SK-N-SH (cell line): Measurements from ENCODE around the gene MUC22. TPM values are rescaled to one million over a fixed set of nuclear protein-coding genes. Genes with fewer than 3 reads are reported as not detected.

Source experiments
- CTCF ChIA-PET: fragments of 300-600, 350-600 bp; formaldehyde crosslinking; extraction: SDS; loops from one replicate; lab custom pipeline; 2021; lab: Yijun Ruan, JAX
- POLR2A ChIA-PET: fragments of 350-600 bp; sonication (Branson Sonifier 250); formaldehyde crosslinking; extraction: SDS; loops from one replicate; lab custom pipeline; 2020; ENCODE audit warnings: antibody characterized with exemption, inconsistent platforms; lab: Yijun Ruan, JAX
- DNase-seq: peaks from one replicate; pipeline ENCODE4 v3.0.0; 2012
- H2AFZ ChIP-seq: fragments of 200-600 bp; sonication (generic); 2 replicates; pipeline ENCODE4 v1.8.1; 2016; ENCODE audit warnings: antibody characterized with exemption, mild to moderate bottlenecking, low read depth
- H3F3A ChIP-seq: fragments of 200-600 bp; sonication (generic); replicated peaks from 2 replicates; pipeline ENCODE3; 2016; ENCODE audit warnings: antibody characterized with exemption, mild to moderate bottlenecking; ENCODE audit not compliant: insufficient read depth
- H3K27ac ChIP-seq, 2 experiments: fragments of 200-500 bp in 1 of 2; fragments of 200-600 bp in 1 of 2; sonication (Bioruptor generic) in 1 of 2; sonication (generic), shearing (Covaris generic) in 1 of 2; 2 replicates each; pipeline versions ENCODE4 v1.5.1 to v1.6.1; 2014 to 2016; ENCODE audit warnings: low read depth in 2 of 2, inconsistent platforms in 1 of 2, low read length in 1 of 2, mild to moderate bottlenecking in 1 of 2, mixed read lengths in 1 of 2
- H3K27me3 ChIP-seq: fragments of 200-600 bp; sonication (generic), shearing (Covaris generic); 2 replicates; pipeline ENCODE4 v1.6.1; 2016; ENCODE audit warnings: mixed run types; ENCODE audit not compliant: insufficient read depth
- H3K36me3 ChIP-seq, 2 experiments: fragments of 200-500 bp in 1 of 2; fragments of 200-600 bp in 1 of 2; sonication (Bioruptor generic) in 1 of 2; sonication (generic) in 1 of 2; replicated peaks in 1 of 2; 2 replicates each; pipeline versions ENCODE3 to v1.5.1; 2014 to 2016; ENCODE audit warnings: low read length in 1 of 2, mild to moderate bottlenecking in 1 of 2; ENCODE audit not compliant: insufficient read depth in 2 of 2, control insufficient read depth in 1 of 2
- H3K4me1 ChIP-seq, 2 experiments: fragments of 200-500 bp in 1 of 2; fragments of 200-600 bp in 1 of 2; sonication (Bioruptor generic) in 1 of 2; sonication (generic), shearing (Covaris generic) in 1 of 2; 2 replicates each; pipeline versions ENCODE4 v1.5.1 to v1.6.1; 2014 to 2016; ENCODE audit warnings: low read depth in 1 of 2, low read length in 1 of 2, mixed run types in 1 of 2; ENCODE audit not compliant: insufficient read depth in 2 of 2, control insufficient read depth in 1 of 2
- H3K4me2 ChIP-seq: fragments of 200-600 bp; sonication (generic), shearing (Covaris generic); 2 replicates; pipeline ENCODE4 v1.6.1; 2017; ENCODE audit warnings: mixed run types
- H3K4me3 ChIP-seq, 2 experiments: fragments of 200-500 bp in 1 of 2; fragments of 200-600 bp in 1 of 2; sonication (Bioruptor generic) in 1 of 2; sonication (generic), shearing (Covaris generic) in 1 of 2; 2 replicates each; pipeline versions ENCODE4 v1.5.1 to v1.8.1; 2014 to 2016; ENCODE audit warnings: low read depth in 2 of 2, inconsistent platforms in 1 of 2, low read length in 1 of 2, mild to moderate bottlenecking in 1 of 2, mixed read lengths in 1 of 2, moderate library complexity in 1 of 2
- H3K79me2 ChIP-seq: fragments of 200-600 bp; sonication (generic); 2 replicates; pipeline ENCODE4 v1.8.1; 2017; ENCODE audit warnings: mild to moderate bottlenecking; ENCODE audit not compliant: insufficient read depth
- H3K9ac ChIP-seq: fragments of 200-600 bp; sonication (generic); 2 replicates; pipeline ENCODE4 v1.6.1; 2017; ENCODE audit warnings: mixed run types
- H3K9me2 ChIP-seq: fragments of 200-600 bp; sonication (generic); 2 replicates; pipeline ENCODE4 v1.6.1; 2017; ENCODE audit warnings: mixed run types
- H3K9me3 ChIP-seq: fragments of 200-600 bp; sonication (generic); 2 replicates; pipeline ENCODE4 v1.6.1; 2017; ENCODE audit warnings: mixed run types, mild to moderate bottlenecking, moderate library complexity
- H4K20me1 ChIP-seq: fragments of 200-600 bp; sonication (generic); 2 replicates; pipeline ENCODE4 v1.6.1; 2017; ENCODE audit warnings: mild to moderate bottlenecking, mixed run types; ENCODE audit not compliant: insufficient read depth
- CHD2 ChIP-seq: fragments of 150-350 bp; IDR thresholded peaks from 2 replicates; pipeline ENCODE4 v1.6.1; 2018; ENCODE audit warnings: low read length; ENCODE audit not compliant: partially characterized antibody
- ELF1 ChIP-seq: IDR thresholded peaks from 2 replicates; pipeline ENCODE4 v1.4.0; 2012
- FOSL2 ChIP-seq: IDR thresholded peaks from 2 replicates; pipeline ENCODE4 v1.4.0; 2012; ENCODE audit warnings: low read depth, mild to moderate bottlenecking, moderate library complexity, borderline replicate concordance
- FOXM1 ChIP-seq: IDR thresholded peaks from 2 replicates; pipeline ENCODE4 v1.4.0; 2012; ENCODE audit warnings: low read depth, mild to moderate bottlenecking
- JUND ChIP-seq: IDR thresholded peaks from 2 replicates; pipeline ENCODE4 v1.4.0; 2012
- MAX ChIP-seq: IDR thresholded peaks from 2 replicates; pipeline ENCODE4 v1.4.0; 2012; ENCODE audit warnings: low read depth
- NRF1 ChIP-seq: IDR thresholded peaks from 2 replicates; pipeline ENCODE4 v1.6.1; 2012; ENCODE audit warnings: low read depth, mild to moderate bottlenecking, low read length
- PBX3 ChIP-seq: IDR thresholded peaks from 2 replicates; pipeline ENCODE4; 2012
- RCOR1 ChIP-seq: fragments of 150-350 bp; IDR thresholded peaks from 2 replicates; pipeline ENCODE4 v1.6.1; 2017; ENCODE audit warnings: antibody characterized with exemption, low read length
- RFX5 ChIP-seq: IDR thresholded peaks from 2 replicates; pipeline ENCODE4 v1.6.1; 2012; ENCODE audit warnings: mild to moderate bottlenecking, improper control_type of control experiment, low read length
- SMC3 ChIP-seq: IDR thresholded peaks from 2 replicates; pipeline ENCODE4 v1.6.1; 2012; ENCODE audit warnings: low read depth, low read length, improper control_type of control experiment
- TAF1 ChIP-seq: IDR thresholded peaks from 2 replicates; pipeline ENCODE4 v1.6.1; 2012; ENCODE audit warnings: low read depth, mild to moderate bottlenecking, low read length, moderate library complexity, borderline replicate concordance
- USF2 ChIP-seq: fragments of 150-350 bp; IDR thresholded peaks from 2 replicates; pipeline ENCODE4 v1.6.1; 2017; ENCODE audit warnings: antibody characterized with exemption, low read length, low read depth, borderline replicate concordance
- YY1 ChIP-seq: IDR thresholded peaks from 2 replicates; pipeline ENCODE4 v1.4.0; 2012; ENCODE audit warnings: low read depth, mild to moderate bottlenecking
- ZBTB33 ChIP-seq: IDR thresholded peaks from 2 replicates; pipeline ENCODE4 v1.4.0; 2012; ENCODE audit warnings: low read depth, borderline replicate concordance
- WGBS: methylation state at CpG from one replicate; pipeline ENCODE4 v1.1.6; 2017; ENCODE audit warnings: low lambda C conversion rate; 5-methylcytosine and 5-hydroxymethylcytosine counted together
- polyA plus RNA-seq, 3 experiments: library from polyadenylated mRNA; depleted of rRNA; stranded (reverse); fragments of >200 nt; gene quantifications; 2 replicates each; pipeline ENCODE4 v1.2.3, GENCODE V29; 2012

Gene MUC22
- polyA plus RNA-seq, 1 of the 3 experiments (the other 2 are of a cell fraction): 0.12 TPM

- WGBS: 49% methylated on average over 5 of the region's 6 CpGs
- no peak for DNase-seq
- Histone ChIP-seq H3K4me3 (no peak overlapping the region), H3K4me2 (no peak overlapping the region), H3K36me3 (no peaks in the 10 kb centered on the region), H3F3A (no peaks in the 10 kb centered on the region), H2AFZ (no peak overlapping the region), H3K79me2 (no peaks in the 10 kb centered on the region), H3K27ac (no peak overlapping the region), H3K9ac (no peak overlapping the region), H3K9me2 (no peaks in the 10 kb centered on the region), H3K4me1 (peaks cover 0 to 2% of the 10 kb centered on the region in 2 experiments; a peak in 1 of 4 replicates), H3K27me3 (no peaks in the 10 kb centered on the region), H3K9me3 (no peaks in the 10 kb centered on the region), H4K20me1 (no peaks in the 10 kb centered on the region)
- no peak for TF ChIP-seq ZBTB33
- no peak for TF ChIP-seq MAX
- TF ChIP-seq JUND: no peak
- TF ChIP-seq FOSL2: no peak
- no peak for TF ChIP-seq YY1
- TF ChIP-seq TAF1: no peak
- no peak for TF ChIP-seq SMC3
- TF ChIP-seq RCOR1: no peak
- no peak for TF ChIP-seq USF2
- POLR2A ChIA-PET: no interaction called here
- CTCF ChIA-PET: no interaction called here
Observed at GRCh38 chr6:30987304-30987703, 23.0 kb upstream of the MUC22 start.

- no peaks in the 10 kb centered on the region for H3K9me3 ChIP-seq
- DNase-seq: peak; percentile 29
- H3F3A ChIP-seq: no peaks in the 10 kb centered on the region
- no peak overlapping the region for H3K4me2 ChIP-seq
- H3K36me3 ChIP-seq: no peaks in the 10 kb centered on the region
- TF ChIP-seq RFX5 (no peak), FOSL2 (no peak), NRF1 (no peak), FOXM1 (no peak), USF2 (no peak), CHD2 (no peak), PBX3 (no peak), MAX (no peak), ELF1 (no peak)
- H3K9ac ChIP-seq: no peak overlapping the region
- H4K20me1 ChIP-seq: no peaks in the 10 kb centered on the region
- H2AFZ ChIP-seq: no peak overlapping the region
- ChIA-PET CTCF (interaction anchor here (0.8 to 1.0 kb wide), 2 partner anchors 9 to 158 kb away, joined by 3 read pairs; no protein-coding TSS in a partner anchor), POLR2A (no interaction called here)
- H3K79me2 ChIP-seq: no peaks in the 10 kb centered on the region
- no peaks in the 10 kb centered on the region for H3K9me2 ChIP-seq
- no peak overlapping the region for H3K27ac ChIP-seq
- H3K4me1 ChIP-seq: no peaks in the 10 kb centered on the region
- 77% methylated on average over 9 of the region's 9 CpGs for WGBS
- H3K4me3 ChIP-seq: no peak overlapping the region
- H3K27me3 ChIP-seq: no peaks in the 10 kb centered on the region
Observed at GRCh38 chr6:30988209-30988825, 22.0 kb upstream of the MUC22 start.
